GM21619 (cell line): ENCODE results near the gene MPC2.
A peak's percentile ranks its signal among the peaks of the same experiment; 100 is the strongest.
"Not testable (repeated sequence)": the region's sequence is repeated elsewhere in the genome, so short reads cannot be mapped to it uniquely, and the experiment has no call there.

Experiments
- ATAC-seq: cut with Tn5 transposase; IDR thresholded peaks from one replicate; pipeline ENCODE4 v1.9.1; 2021; ENCODE audit not compliant: unreplicated experiment

Gene MPC2

GRCh38 chr1:167909691-167910180, 27.1 kb downstream of the MPC2 start:
- ATAC-seq, result no peak

- no peak for ATAC-seq
These were observed 31.2 kb downstream of the MPC2 start for GRCh38 chr1:167905671-167906070.

GRCh38 chr1:167905182-167905581, 31.7 kb downstream of the MPC2 start:
- no peak for ATAC-seq

- ATAC-seq, result no peak
These were observed 32.2 kb downstream of the MPC2 start for GRCh38 chr1:167904652-167905130.

- ATAC-seq, result no peak
These were observed 36.0 kb downstream of the MPC2 start for GRCh38 chr1:167900907-167901306.

GRCh38 chr1:167899253-167899681, 37.6 kb downstream of the MPC2 start:
- peak; percentile 91 for ATAC-seq

- ATAC-seq, result no peak
These were observed 38.2 kb downstream of the MPC2 start for GRCh38 chr1:167898578-167899222.

- ATAC-seq, result no peak
These were observed 43.1 kb downstream of the MPC2 start for GRCh38 chr1:167893798-167894197.

GRCh38 chr1:167890400-167890799, 46.5 kb downstream of the MPC2 start:
- no peak for ATAC-seq

- ATAC-seq, result not testable (repeated sequence)
These were observed 49.7 kb downstream of the MPC2 start for GRCh38 chr1:167887187-167887586.

GRCh38 chr1:167882376-167882775, 54.5 kb downstream of the MPC2 start:
- no peak for ATAC-seq

- no peak for ATAC-seq
These were observed 55.1 kb downstream of the MPC2 start for GRCh38 chr1:167881786-167882185.

- ATAC-seq, result no peak
These were observed 55.8 kb downstream of the MPC2 start for GRCh38 chr1:167881069-167881468.

GRCh38 chr1:167880580-167881021, 56.3 kb downstream of the MPC2 start:
- ATAC-seq, result no peak

GRCh38 chr1:167879508-167879907, 57.4 kb downstream of the MPC2 start:
- no peak for ATAC-seq

GRCh38 chr1:167878372-167879160, 58.3 kb downstream of the MPC2 start:
- no peak for ATAC-seq

GRCh38 chr1:167876597-167877175, 60.2 kb downstream of the MPC2 start:
- ATAC-seq, result no peak

GRCh38 chr1:167871331-167871730, 65.5 kb downstream of the MPC2 start:
- ATAC-seq, result no peak

GRCh38 chr1:167869157-167870001, 67.5 kb downstream of the MPC2 start:
- not testable (repeated sequence) for ATAC-seq

- not testable (repeated sequence) for ATAC-seq
These were observed 70.0 kb downstream of the MPC2 start for GRCh38 chr1:167866739-167867414.
